ENCODE results near the gene PLXNA1.

DNA sequence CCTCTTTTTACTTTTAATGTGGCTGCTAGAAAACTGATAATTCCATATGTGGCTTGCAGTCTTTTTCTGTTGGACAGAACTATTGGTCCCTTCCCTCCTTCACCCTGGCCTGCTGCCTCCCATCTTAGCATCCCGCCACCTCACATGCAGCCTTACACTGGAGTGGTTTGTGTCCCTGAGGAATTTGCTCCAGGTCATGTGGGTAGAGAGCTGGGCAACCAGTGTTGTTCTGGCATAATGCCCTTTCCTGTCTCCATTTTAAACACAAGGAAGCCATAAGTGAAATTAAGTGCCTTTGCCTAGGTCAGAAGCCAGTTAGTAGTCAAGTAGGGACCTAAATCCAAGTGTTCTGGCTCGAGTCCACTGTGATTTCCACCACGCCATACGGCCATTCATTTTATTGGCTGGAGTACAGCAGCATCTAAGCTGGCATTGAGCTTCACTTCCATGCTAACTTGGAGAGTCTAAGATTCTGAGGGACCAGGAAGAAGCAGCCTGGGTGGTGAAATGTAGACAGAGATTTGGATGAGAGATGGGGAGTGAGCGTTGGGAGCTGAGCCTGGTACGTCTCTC lies 46.0 kb upstream of the PLXNA1 start:
- TF ChIP-seq ZNF660 (tag by site-specific recombination; IDR thresholded peaks at IDR 0.05) (no peak), TRIM28 (IDR thresholded peaks at IDR 0.05; ENCODE audit: borderline replicate concordance, low read length) (no peak), SETDB1 (IDR thresholded peaks at IDR 0.05; ENCODE audit: insufficient read length, low read length) (no peak), ZFHX2 (tag by site-specific recombination; conservative IDR thresholded peaks at IDR 0.05) (no peak), ZNF221 (tag by site-specific recombination; IDR thresholded peaks at IDR 0.05; ENCODE audit: borderline replicate concordance) (no peak), ZNF624 (tag by site-specific recombination; IDR thresholded peaks at IDR 0.05) (no peak), ZNF571 (tag by site-specific recombination; IDR thresholded peaks at IDR 0.05) (no peak)
- TF ChIP-seq, protein P1, sequence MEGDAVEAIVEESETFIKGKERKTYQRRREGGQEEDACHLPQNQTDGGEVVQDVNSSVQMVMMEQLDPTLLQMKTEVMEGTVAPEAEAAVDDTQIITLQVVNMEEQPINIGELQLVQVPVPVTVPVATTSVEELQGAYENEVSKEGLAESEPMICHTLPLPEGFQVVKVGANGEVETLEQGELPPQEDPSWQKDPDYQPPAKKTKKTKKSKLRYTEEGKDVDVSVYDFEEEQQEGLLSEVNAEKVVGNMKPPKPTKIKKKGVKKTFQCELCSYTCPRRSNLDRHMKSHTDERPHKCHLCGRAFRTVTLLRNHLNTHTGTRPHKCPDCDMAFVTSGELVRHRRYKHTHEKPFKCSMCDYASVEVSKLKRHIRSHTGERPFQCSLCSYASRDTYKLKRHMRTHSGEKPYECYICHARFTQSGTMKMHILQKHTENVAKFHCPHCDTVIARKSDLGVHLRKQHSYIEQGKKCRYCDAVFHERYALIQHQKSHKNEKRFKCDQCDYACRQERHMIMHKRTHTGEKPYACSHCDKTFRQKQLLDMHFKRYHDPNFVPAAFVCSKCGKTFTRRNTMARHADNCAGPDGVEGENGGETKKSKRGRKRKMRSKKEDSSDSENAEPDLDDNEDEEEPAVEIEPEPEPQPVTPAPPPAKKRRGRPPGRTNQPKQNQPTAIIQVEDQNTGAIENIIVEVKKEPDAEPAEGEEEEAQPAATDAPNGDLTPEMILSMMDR (tag by site-specific recombination; IDR thresholded peaks at IDR 0.05): no peak
- TF ChIP-seq, protein P2, sequence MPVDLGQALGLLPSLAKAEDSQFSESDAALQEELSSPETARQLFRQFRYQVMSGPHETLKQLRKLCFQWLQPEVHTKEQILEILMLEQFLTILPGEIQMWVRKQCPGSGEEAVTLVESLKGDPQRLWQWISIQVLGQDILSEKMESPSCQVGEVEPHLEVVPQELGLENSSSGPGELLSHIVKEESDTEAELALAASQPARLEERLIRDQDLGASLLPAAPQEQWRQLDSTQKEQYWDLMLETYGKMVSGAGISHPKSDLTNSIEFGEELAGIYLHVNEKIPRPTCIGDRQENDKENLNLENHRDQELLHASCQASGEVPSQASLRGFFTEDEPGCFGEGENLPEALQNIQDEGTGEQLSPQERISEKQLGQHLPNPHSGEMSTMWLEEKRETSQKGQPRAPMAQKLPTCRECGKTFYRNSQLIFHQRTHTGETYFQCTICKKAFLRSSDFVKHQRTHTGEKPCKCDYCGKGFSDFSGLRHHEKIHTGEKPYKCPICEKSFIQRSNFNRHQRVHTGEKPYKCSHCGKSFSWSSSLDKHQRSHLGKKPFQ (tag by site-specific recombination; IDR thresholded peaks at IDR 0.05): no peak
- TF ChIP-seq, protein P3, sequence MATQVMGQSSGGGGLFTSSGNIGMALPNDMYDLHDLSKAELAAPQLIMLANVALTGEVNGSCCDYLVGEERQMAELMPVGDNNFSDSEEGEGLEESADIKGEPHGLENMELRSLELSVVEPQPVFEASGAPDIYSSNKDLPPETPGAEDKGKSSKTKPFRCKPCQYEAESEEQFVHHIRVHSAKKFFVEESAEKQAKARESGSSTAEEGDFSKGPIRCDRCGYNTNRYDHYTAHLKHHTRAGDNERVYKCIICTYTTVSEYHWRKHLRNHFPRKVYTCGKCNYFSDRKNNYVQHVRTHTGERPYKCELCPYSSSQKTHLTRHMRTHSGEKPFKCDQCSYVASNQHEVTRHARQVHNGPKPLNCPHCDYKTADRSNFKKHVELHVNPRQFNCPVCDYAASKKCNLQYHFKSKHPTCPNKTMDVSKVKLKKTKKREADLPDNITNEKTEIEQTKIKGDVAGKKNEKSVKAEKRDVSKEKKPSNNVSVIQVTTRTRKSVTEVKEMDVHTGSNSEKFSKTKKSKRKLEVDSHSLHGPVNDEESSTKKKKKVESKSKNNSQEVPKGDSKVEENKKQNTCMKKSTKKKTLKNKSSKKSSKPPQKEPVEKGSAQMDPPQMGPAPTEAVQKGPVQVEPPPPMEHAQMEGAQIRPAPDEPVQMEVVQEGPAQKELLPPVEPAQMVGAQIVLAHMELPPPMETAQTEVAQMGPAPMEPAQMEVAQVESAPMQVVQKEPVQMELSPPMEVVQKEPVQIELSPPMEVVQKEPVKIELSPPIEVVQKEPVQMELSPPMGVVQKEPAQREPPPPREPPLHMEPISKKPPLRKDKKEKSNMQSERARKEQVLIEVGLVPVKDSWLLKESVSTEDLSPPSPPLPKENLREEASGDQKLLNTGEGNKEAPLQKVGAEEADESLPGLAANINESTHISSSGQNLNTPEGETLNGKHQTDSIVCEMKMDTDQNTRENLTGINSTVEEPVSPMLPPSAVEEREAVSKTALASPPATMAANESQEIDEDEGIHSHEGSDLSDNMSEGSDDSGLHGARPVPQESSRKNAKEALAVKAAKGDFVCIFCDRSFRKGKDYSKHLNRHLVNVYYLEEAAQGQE (tag by site-specific recombination; IDR thresholded peaks at IDR 0.05): no peak
- TF ChIP-seq, protein P4, sequence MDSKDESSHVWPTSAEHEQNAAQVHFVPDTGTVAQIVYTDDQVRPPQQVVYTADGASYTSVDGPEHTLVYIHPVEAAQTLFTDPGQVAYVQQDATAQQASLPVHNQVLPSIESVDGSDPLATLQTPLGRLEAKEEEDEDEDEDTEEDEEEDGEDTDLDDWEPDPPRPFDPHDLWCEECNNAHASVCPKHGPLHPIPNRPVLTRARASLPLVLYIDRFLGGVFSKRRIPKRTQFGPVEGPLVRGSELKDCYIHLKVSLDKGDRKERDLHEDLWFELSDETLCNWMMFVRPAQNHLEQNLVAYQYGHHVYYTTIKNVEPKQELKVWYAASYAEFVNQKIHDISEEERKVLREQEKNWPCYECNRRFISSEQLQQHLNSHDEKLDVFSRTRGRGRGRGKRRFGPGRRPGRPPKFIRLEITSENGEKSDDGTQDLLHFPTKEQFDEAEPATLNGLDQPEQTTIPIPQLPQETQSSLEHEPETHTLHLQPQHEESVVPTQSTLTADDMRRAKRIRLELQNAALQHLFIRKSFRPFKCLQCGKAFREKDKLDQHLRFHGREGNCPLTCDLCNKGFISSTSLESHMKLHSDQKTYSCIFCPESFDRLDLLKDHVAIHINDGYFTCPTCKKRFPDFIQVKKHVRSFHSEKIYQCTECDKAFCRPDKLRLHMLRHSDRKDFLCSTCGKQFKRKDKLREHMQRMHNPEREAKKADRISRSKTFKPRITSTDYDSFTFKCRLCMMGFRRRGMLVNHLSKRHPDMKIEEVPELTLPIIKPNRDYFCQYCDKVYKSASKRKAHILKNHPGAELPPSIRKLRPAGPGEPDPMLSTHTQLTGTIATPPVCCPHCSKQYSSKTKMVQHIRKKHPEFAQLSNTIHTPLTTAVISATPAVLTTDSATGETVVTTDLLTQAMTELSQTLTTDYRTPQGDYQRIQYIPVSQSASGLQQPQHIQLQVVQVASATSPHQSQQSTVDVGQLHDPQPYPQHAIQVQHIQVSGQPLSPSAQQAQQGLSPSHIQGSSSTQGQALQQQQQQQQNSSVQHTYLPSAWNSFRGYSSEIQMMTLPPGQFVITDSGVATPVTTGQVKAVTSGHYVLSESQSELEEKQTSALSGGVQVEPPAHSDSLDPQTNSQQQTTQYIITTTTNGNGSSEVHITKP (tag by site-specific recombination; IDR thresholded peaks at IDR 0.05): no peak

Data from HEK293 (cell line).